Liver (tissue), 3 donors: ENCODE results near the gene ANKRD33.

Experiments used
- ATF3 ChIP-seq: IDR thresholded peaks from 2 replicates; pipeline ENCODE4 v1.6.1; 2016; ENCODE audit warnings: antibody characterized with exemption
- CTCF ChIP-seq: fragments of 150-350 bp; IDR thresholded peaks from 2 replicates; pipeline ENCODE4 v1.5.1; 2017; ENCODE audit warnings: improper control_type of control experiment, low read depth, low read length; ENCODE audit not compliant: missing input control
- FOXA2 ChIP-seq: IDR thresholded peaks from 2 replicates; pipeline ENCODE4 v1.6.1; 2016; ENCODE audit warnings: antibody characterized with exemption
- GABPA ChIP-seq, 2 donors: IDR thresholded peaks in 1 of 2; conservative IDR thresholded peaks in 1 of 2; 2 replicates each; pipeline ENCODE4 v1.6.1; 2016; ENCODE audit warnings: antibody characterized with exemption in 2 of 2, mild to moderate bottlenecking in 1 of 2, moderate library complexity in 1 of 2
- RXRA ChIP-seq, 2 donors: IDR thresholded peaks; 2 replicates each; pipeline ENCODE4 v1.6.1; 2017 to 2018; ENCODE audit warnings: antibody characterized with exemption in 2 of 2, mild to moderate bottlenecking in 1 of 2
- SP1 ChIP-seq: IDR thresholded peaks from 2 replicates; pipeline ENCODE4 v1.6.1; 2018; ENCODE audit warnings: antibody characterized with exemption, mild to moderate bottlenecking
- TAF1 ChIP-seq: conservative IDR thresholded peaks from 2 replicates; pipeline ENCODE4 v1.6.1; 2016; ENCODE audit warnings: antibody characterized with exemption, mild to moderate bottlenecking
- YY1 ChIP-seq: IDR thresholded peaks from 2 replicates; pipeline ENCODE4 v1.6.1; 2016; ENCODE audit warnings: antibody characterized with exemption, mild to moderate bottlenecking
- ZBTB33 ChIP-seq: IDR thresholded peaks from 2 replicates; pipeline ENCODE4 v1.6.1; 2016; ENCODE audit warnings: antibody characterized with exemption
- TF ChIP-seq, protein P1 (sequence below): IDR thresholded peaks from 2 replicates; pipeline ENCODE4 v1.6.1; 2016; ENCODE audit warnings: antibody characterized with exemption
- donor health status: healthy.
- donor health status: healthy.

DNA sequence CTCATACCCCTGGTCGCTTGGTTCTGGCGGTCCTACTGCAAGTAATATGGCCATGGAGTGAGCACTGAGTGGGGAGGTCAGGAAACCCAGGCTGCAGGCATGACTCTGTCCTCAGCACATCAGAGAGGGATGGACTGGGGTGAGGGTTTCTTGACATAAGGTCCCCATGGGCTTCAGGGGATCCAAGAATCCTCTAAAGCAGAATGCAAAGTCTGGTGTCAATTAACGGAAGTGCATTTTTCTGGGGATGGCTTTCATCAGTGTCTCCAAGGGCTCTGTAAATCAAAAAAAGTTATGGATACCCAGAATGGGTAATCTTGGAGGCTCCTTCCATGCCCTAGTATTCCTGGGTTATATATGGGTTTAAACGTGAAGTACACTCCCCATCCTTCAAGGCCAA is 43.0 kb upstream of the ANKRD33 start:
- TF ChIP-seq CTCF: no peak
- TF ChIP-seq, protein P1, sequence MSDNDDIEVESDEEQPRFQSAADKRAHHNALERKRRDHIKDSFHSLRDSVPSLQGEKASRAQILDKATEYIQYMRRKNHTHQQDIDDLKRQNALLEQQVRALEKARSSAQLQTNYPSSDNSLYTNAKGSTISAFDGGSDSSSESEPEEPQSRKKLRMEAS: no peak
- no peak for TF ChIP-seq TAF1
- no peak for TF ChIP-seq YY1
- TF ChIP-seq ZBTB33: no peak
- TF ChIP-seq GABPA (IDR thresholded peaks at IDR 0.05 in 1 of 2, conservative IDR thresholded peaks at IDR 0.05 in 1 of 2): no peak
- TF ChIP-seq ATF3: no peak
- no peak for TF ChIP-seq RXRA (IDR thresholded peaks at IDR 0.05)
- no peak for TF ChIP-seq SP1
- TF ChIP-seq FOXA2: no peak
